ENCODE results near the gene SLC10A3.
"Not testable (repeated sequence)": the region's sequence is repeated elsewhere in the genome, so short reads cannot be mapped to it uniquely, and the experiment has no call there.

SLC10A3 gene

GRCh38 chrX:154508384-154508745, 17.9 kb upstream of the SLC10A3 start:
- DNase-seq, result no peak

GRCh38 chrX:154507673-154508383, 17.4 kb upstream of the SLC10A3 start:
- no peak for DNase-seq

- no peak for DNase-seq
Observed at GRCh38 chrX:154506483-154507332, 16.3 kb upstream of the SLC10A3 start.

GRCh38 chrX:154505734-154506133, 15.3 kb upstream of the SLC10A3 start:
- no peak for DNase-seq

- no peak for DNase-seq
Observed at GRCh38 chrX:154502989-154503388, 12.6 kb upstream of the SLC10A3 start.

GRCh38 chrX:154502098-154502497, 11.7 kb upstream of the SLC10A3 start:
- no peak for DNase-seq

- DNase-seq, result not testable (repeated sequence)
Observed at GRCh38 chrX:154501423-154501822, 11.0 kb upstream of the SLC10A3 start.

GRCh38 chrX:154496591-154497137, 6.2 kb upstream of the SLC10A3 start:
- DNase-seq, result not testable (repeated sequence)

GRCh38 chrX:154495472-154495922, 5.1 kb upstream of the SLC10A3 start:
- no peak for DNase-seq

GRCh38 chrX:154494715-154495114, 4.3 kb upstream of the SLC10A3 start:
- DNase-seq, result no peak

GRCh38 chrX:154490021-154490413, 412 bp downstream of the SLC10A3 start:
- no peak for DNase-seq

- no peak for DNase-seq
Observed at GRCh38 chrX:154489182-154489581, 1.2 kb downstream of the SLC10A3 start.

GRCh38 chrX:154488336-154489075, 1.9 kb downstream of the SLC10A3 start:
- no peak for DNase-seq

GRCh38 chrX:154487518-154488290, 2.7 kb downstream of the SLC10A3 start:
- no peak for DNase-seq

GRCh38 chrX:154486396-154487207, 3.8 kb downstream of the SLC10A3 start, which contains the start of gene UBL4A:
Gene UBL4A, minus strand, starts transcription at chrX:154486615. Its CDS starts 31 bp downstream, at chrX:154486584.
- DNase-seq, result peak; percentile 39

GRCh38 chrX:154486052-154486395, 4.4 kb downstream of the SLC10A3 start:
- peak; percentile 13 for DNase-seq

GRCh38 chrX:154485150-154486051, 5.0 kb downstream of the SLC10A3 start:
- no peak for DNase-seq

GRCh38 chrX:154484255-154485149, 5.9 kb downstream of the SLC10A3 start:
- no peak for DNase-seq

- no peak for DNase-seq
Observed at GRCh38 chrX:154483325-154483724, 7.1 kb downstream of the SLC10A3 start.

All from effector CD4-positive, alpha-beta T cell (primary cell).